GM19395 (cell line): Measurements from ENCODE around the gene SKI.

Source experiments
- ATAC-seq: cut with Tn5 transposase; IDR thresholded peaks from one replicate; pipeline ENCODE4 v1.9.1; 2021; ENCODE audit warnings: mild to moderate bottlenecking, moderate library complexity; ENCODE audit not compliant: unreplicated experiment

SKI gene

DNA sequence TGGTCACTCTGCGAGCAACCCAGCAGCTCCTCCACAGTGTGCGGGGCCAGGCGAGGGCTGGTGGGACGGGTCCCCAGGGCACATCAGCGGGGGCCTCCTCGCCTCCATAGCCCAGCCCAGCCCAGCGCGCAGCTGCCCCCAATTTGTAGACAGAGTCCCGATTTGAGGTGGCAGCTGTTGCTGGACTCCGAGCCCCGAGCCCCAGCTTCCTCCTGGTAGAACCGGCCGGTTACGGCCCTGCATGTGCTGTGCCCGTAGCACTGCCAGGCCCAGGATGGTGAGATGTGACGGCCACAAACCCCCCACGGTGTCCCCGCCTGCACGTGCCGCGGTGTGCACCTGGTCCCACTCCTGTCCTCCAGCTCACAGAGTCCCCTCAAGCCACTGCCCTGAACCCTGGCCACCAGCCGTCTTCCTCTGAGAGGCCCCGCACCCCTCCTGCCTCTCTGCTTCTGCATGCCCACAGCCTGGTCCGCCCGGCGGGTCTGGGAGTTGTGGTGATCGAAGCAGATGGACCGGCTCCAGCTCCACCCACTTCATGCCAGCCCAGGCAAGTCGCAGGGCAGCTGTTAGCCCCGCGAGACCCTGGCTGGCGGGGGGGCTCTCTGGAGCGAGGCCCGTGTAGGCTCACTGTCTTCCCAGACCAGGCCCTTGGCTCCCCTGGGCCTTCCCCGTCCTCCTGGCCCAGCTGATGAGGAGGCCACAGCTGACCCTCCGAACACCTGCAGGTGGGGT lies 107.8 kb downstream of the SKI start:
- no peak for ATAC-seq

DNA sequence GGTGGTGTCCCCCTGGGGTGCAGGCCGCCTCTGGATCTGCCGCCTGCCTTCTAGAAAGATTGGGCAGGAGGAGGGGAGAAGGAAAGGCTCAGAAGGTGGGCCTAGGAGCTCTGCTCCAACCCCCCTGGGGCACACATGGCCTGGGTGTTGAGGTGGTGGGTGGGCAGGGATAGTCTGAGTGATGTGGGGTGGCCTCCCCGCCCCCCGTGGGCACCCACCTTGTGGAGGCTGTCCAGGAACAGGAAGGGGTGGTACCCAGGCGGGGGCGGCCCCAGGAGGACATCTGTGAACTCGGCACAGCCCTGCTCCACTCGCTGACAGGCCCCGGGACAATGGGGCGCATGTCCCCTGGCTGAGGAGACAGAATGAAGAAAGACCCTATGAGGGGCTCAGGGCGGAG lies 108.4 kb downstream of the SKI start:
- no peak for ATAC-seq

DNA sequence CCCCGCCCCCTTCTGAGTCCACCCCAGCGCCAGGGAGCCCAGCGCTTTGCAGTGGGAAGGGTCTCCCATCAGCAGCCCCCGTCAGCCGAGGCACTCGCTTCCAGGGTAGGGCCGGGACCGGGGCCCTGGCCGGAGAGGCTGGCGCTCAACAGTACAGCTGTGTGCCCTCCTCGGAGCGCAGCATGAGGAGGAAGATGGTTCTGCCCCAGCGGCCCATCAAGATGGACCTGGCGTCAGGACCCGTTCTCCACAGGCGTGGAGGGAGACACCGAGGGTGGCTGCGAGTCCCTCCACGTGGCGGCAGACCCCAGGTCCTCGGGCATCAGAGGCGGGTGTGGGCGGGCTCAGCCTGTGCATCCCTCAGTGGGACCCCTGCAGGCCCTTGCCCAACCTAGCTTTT lies 109.0 kb downstream of the SKI start:
- ATAC-seq, result no peak

DNA sequence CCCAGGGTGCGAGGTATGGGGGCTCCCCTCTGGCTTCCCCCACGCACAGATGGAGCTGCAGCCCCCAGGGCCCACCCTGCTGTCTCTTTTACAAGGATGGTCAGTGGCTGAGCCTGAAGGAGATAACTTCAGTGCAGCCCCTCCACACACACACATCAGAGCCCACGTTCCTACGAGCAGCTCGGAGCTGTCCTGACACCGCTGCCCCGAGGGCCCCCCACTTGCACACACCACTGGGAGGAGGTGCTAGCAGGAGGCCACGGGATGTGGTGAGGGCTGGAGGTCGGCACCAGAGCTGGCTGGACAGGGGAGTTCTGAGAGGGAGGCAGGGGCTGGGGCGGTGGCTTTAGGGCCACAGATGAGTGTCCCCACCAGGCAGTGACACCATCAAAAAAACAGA lies 109.4 kb downstream of the SKI start:
- ATAC-seq, result no peak

DNA sequence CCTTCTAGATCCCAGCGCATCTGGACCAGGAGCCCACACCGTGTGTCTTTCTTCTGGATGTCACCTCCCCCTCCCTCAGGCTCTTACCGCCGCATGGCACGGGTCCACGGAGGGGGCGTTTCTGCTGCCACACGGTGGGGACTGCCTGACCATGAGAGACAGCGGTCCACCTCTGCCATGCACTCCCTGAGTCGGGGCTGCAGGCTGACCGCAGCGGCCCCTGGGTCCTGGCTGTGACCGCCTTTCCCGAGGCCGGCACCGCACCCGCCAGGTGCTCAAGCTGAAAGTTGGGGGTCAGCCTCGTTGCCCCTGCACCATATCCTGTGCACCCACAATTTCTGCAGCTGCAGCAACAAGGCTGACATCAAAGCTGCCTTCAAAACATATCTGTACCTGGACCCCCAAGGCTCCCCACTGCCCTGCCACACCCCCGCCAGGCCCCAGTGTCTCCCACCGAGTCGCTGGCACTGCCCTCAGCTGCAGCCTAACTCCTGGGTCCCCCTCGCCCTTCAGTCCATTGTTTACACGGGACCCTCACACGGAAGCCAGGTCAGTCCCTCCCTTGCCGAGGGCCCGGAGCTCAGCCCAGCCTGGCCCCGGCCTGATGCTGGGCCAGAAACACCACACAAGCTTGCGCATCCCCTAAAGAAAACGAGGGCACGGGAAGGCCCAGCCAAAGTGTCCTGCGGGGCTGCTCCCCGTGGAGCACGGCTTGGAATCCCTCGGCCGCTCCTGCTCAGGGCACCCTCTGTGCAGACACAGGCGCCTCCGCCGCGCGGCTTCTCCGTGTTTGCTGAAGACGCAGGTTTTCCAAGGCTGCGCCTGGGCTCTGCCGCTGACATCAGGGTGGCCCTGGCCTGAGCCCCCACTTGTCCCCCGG lies 111.3 kb downstream of the SKI start:
- no peak for ATAC-seq

DNA sequence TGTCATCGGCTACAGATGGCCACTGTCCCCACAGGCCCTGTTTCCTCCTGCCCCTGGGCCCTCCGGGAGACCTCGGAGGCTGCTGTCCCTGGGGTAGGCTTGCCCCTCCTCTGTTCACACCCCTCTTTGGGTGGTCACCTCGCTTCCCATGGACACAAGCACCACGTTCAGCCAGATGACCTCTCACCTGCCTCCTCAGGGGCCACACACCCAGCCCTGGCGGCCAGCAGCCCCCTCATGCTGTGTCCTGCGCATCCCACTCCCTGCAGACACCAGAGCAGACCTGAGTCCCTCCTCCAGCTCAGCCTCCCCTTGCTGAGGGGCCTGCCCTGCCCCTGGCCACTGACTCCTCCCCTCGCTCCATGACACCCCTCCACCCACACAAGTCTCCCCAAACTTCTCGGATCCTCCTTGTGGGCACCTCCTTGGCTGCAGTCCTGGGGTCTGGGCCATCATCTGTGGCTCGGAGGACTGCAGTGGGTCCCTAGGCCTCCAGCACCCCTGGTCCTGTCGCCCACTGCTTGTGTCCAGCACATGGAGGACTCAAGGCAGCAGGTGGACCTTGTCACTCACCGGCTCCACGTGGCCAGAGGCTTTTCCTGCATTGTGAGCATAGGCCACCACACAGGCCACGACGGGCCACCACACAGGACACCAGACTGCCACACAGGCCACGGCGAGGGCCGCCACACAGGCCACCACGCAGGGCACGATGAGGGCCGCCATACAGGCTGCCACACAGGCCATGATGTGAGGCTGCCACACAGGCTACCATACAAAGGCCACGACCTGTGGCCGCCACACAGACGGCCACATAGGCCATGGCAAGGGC lies 112.2 kb downstream of the SKI start:
- no peak for ATAC-seq

DNA sequence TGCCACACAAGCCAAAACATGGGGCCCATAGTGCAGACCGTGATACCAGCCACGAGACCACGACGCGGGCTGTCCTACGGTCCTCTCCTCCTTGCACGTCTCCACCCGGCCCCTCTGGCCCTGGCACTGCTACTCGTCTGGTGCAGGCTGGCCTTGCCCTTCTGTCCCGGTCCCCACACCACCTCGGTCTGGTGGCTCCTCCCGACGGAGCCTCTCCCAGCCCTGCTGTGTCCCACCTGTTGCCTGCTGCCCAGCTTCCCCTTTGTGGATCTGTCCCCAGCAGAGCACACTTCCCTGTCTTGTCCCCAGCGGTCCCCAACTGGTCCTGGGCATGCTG lies 112.8 kb downstream of the SKI start:
- no peak for ATAC-seq

DNA sequence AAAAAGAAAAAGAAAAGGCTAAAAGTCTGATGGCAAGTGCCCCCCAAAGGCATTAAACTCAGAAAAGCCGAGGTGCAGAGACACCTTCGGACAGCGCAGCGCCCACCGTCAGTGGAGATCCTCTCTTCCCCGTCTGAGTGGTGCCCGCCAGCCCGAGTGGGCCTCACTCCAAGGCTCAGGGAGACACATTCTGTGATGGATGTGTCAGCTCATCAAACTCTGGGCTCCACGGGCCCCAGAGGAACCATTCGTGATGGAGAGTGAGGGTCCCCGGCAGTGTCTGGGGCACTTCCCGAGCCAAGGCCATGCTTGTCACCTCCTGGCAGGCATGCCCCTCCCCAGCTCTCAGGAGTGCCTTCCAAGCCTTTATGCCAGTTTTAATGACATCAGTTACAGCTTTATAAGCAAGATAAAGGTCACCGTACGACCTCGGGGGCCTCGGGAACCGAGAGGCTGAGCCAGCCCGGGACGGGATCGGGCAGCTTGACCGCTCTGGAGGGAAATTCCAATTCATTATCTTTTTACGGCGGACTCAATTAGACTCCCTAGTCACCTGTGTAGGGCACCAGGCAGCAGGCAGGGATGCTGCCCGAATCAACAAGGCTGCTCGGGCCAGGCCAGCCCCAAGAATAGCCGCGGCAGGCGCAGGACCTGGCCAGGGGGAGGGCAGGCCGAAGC lies 113.7 kb downstream of the SKI start:
- no peak for ATAC-seq

DNA sequence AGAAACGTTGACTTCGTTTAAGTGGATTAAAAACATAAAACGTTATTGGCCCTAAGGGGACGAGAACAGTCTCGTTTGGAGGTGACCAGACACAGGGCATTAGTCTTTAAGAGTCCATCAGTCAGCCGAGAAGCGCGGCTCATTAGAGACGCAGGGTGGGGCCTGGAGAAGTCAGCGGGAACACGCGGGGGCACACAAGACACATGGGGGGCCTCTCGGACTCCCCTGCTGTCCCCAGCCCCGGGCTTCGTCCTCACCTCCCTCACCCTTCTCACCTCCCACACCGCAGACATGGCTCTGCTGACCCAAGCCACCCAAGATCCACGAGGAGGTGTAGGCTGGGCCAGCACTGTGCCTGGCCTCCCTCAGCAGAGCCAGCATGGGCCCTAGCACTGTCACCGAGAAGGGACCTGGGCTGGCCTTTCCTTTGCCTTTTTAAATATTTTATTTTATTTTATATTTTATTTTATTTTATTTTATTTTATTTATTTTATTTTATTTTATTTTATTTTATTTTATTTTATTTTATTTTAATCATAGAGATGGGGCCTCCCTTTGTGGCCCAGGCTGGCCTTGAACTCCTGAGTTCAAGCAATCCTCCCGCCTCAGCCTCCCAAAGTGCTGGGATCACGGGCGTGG lies 114.4 kb downstream of the SKI start:
- no peak for ATAC-seq

DNA sequence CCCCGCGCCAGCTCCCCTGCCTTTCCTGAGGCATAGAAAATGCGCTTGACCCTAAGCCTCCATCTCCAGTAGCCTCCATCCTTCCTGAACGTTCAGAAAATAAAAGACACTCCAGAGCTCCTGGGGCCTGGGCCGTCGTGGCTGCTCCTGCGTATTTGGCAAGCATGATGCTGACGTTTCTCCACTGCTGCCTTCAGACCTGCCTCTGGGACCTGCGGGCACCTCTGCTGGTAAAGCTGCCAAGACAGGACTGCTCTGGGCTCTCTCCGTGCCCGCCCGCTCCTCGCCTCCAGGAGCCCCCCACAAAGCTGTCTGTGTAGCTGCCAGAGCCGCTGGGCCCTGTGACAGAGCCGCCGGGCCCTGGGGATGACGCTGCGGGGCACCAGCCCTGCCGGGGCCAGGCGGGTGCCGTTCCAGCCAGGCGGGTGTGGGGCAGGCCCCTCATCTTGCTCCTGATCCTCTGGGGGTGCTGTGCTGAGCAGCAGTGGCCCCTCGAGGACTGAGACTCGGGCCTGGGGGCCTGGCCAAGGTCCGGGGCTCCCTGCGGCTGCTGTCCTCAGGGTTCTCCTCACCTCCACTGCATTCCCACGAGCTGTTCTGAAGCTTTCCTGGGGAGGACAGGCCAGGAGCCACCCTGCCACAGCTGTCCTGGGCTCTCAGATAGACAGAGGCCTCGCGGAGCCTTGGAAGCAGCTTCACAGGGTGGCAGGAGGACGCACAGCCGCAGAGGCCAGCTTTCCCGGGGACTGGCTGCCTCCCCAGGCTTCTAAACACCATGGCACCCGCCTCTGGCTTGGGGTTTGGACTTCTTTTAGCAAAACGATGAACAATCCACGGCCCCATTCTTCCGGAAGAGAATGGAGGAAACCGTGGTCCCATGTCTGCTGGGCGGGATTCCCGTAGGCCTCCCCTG lies 115.2 kb downstream of the SKI start:
- no peak for ATAC-seq

DNA sequence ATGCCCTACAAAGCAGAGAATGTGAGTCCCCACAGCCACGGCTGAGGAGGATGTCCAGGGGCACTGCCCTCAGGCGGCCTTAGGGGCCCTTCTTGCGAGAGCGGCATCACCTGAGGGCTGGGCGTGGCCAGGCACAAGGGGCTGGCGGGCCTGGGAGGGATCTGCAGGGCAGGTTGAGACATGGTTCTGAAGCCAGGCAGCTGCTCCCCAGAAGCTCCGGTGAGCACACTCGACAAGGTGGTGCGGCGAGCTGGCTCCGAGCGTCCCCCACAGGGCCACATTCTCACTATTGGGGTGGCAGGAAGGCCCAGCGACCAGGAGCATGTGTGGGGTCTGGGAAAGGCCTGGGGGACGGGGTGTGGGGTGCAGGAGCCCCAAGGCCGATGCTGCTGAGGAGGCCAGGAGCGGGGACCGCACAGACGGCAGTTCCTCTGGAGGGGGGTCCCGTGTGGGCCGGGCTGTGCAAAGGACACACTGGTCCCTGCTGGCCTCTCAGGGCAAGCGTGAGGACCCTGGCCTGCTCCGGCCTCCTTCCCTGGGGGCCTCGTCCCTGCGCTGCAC lies 116.1 kb downstream of the SKI start:
- no peak for ATAC-seq

DNA sequence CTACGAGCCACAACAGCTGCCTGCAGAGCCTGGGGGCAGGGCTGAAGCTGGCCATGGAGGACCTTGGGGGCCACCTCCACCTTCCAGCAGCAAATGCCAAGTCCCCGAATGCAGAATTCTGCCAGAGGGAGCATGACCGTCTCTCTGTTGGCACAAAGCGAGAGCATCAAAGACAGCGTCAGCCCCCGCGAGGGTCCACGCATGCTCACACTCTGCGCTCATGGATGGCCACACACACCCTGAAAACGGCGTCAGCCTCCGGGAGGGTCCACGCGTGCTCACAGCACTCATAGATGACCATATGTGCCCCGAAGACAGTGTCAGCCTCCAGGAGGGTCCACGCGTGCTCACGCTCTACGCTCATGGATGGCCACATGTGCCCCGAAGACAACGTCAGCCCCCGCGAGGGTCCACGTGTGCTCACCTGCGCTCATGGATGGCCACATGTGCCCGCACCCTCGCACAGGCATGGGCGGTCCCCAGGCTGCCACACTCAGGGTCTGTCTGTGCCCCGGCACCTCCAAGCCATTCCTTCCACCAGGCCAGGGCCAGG lies 116.7 kb downstream of the SKI start:
- ATAC-seq, result no peak

DNA sequence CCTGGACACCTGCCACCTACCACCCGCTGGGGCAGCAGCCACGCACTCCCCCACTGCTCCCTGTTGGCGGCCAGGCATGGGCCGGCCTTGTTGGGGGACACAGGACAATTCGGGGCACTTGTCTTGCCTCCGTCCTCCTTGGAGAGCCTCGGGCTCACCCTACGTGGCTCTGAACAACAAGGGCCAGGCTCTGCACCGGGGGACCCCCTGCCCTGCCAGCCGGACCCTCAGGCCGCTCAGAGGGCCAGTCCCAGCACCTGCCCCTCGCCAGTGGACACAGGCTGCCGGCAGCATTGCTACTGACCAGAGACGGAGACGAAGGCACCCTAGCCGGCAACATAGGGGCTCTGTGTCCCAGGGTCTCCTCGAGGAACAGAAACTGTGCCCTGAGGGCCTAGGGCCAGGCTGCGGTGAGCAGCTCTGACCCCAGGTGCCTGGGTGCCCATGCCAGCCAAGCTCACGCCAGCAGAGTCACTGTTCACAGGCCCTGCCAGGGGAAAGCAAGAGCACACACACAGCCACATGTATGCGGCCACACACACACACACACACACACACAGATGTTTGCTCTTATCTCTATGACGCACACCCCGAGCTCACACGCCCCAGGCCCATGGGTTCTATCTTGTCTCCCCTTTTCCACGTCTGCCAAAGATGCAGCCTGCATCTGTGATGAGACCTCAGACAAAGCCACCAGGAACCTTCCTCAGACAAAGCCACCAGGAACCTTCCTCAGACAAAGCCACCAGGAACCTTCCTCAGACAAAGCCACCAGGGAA lies 117.4 kb downstream of the SKI start:
- no peak for ATAC-seq

DNA sequence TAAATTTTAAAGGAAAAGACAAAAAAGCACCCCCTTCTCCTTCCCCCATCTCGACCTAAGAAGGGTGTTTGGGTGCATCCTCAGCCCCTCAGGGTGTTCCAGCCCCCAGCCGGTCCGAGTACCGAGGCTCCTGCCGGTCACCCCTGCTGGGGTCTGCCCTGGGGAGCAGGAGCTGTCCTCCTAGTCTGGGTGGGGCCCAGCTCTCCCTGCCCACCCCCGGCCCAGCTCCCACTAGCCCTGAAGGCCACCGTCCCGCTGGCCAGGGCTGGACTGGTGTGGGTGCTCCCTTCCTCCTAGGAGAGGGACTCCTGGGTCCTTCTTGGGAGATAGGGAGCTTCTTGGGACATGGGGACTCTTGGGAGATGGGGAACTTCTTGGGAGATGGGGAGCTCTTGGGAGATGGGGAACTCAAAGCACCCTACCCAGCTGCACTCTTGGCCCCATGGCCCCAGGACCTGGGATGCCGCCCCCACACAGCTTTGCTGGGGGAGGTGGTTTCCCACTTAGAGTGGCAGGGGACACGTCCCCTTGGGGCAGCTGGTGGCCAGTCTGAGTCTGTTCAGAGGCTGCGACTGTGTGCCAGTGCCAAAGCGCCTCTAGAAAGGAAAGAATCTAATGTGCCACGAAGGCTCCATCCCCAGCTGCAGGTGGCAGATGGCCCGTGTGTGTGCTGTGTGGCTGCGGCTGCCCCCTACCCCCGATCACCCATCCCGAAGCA lies 118.7 kb downstream of the SKI start:
- no peak for ATAC-seq

DNA sequence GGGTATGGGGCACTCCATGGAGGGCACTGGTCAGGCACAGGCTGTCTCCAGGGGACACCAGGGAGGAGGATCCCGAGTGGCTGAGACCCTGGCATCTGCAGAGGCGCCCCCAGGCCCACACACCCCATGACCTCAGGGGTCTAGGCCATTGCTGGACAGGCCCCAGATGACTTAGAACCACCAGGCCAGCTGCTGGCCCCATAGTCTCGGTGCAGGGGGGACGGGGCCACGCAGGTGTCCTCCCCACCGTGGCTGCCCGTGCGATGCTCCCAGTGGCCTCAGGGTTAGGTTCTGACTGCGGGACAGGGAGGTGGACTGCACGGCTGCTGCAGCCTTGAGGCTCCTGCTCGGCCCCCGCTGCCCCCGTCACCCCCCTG lies 119.3 kb downstream of the SKI start:
- no peak for ATAC-seq

DNA sequence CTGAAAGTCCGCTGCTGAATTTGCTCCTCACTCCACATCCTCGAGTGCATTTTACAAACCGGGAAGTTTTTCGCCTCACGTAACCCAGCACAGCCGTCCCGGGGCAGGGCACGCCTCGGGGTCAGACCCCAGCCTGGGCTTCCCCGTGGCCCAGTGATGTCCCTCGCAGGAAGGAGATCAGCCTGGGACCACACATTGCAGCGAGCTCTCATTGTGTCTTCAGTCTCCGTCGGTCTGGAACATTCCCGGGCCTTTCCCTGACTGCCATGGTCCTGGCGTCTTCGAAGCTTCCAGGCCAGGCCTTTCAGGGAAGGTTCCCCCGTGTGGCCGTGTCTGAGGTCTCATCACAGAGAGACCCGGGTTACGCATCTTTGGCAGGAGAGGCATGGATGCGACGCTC lies 119.8 kb downstream of the SKI start:
- no peak for ATAC-seq
